Immature natural killer cell (primary cell): ENCODE results near the gene CSNK2A1. TPM values are rescaled to one million over a fixed set of nuclear protein-coding genes. Genes with fewer than 3 reads are reported as not detected.
"Not testable (repeated sequence)": the region's sequence is repeated elsewhere in the genome, so short reads cannot be mapped to it uniquely, and the experiment has no call there.

ENCODE experiments used
- DNase-seq, 3 donors: peaks; one replicate each; pipeline ENCODE4 v3.0.0; 2022; ENCODE audit warnings: mixed read lengths in 1 of 3
- H3K27ac Mint-ChIP-seq, 6 donors: one replicate each; pipeline ENCODE4 v1.8.0; 2020; ENCODE audit warnings: mixed read lengths in 6 of 6, mild to moderate bottlenecking in 5 of 6, inconsistent platforms in 4 of 6, moderate library complexity in 3 of 6
- H3K27me3 Mint-ChIP-seq, 3 donors: one replicate each; pipeline ENCODE4 v1.8.0; 2020 to 2021; ENCODE audit warnings: low read depth in 3 of 3, mild to moderate bottlenecking in 3 of 3, mixed read lengths in 3 of 3, moderate library complexity in 3 of 3, inconsistent platforms in 1 of 3
- H3K36me3 Mint-ChIP-seq, 3 donors: one replicate each; pipeline ENCODE4 v1.8.0; 2020; ENCODE audit warnings: mixed read lengths in 3 of 3, inconsistent platforms in 2 of 3, mild to moderate bottlenecking in 2 of 3
- H3K4me1 Mint-ChIP-seq, 2 donors: one replicate each; pipeline ENCODE4 v1.8.0; 2020; ENCODE audit warnings: inconsistent platforms in 2 of 2, mild to moderate bottlenecking in 2 of 2, mixed read lengths in 2 of 2, moderate library complexity in 1 of 2
- H3K4me3 Mint-ChIP-seq, 5 donors: one replicate each; pipeline ENCODE4 v1.8.0; 2020; ENCODE audit warnings: mild to moderate bottlenecking in 5 of 5, mixed read lengths in 5 of 5, inconsistent platforms in 3 of 5, moderate library complexity in 3 of 5
- H3K9me3 Mint-ChIP-seq, 6 donors: one replicate each; pipeline ENCODE4 v1.8.0; 2020; ENCODE audit warnings: mild to moderate bottlenecking in 6 of 6, mixed read lengths in 6 of 6, inconsistent platforms in 4 of 6, moderate library complexity in 3 of 6
- polyA plus RNA-seq, 3 donors: library from polyadenylated mRNA; unstranded; fragments of 300-500 nt; fragmentation: Illumina TruSeq; gene quantifications; one replicate each; pipeline ENCODE4 v1.2.3, GENCODE V29; 2021

CSNK2A1 gene
- polyA plus RNA-seq, 3 donors from 2014 or later, result 39.9 to 65.9 (median 60.1) TPM

- no peak for DNase-seq
These were observed 63.5 kb downstream of the CSNK2A1 start for GRCh38 chr20:480044-480443.

GRCh38 chr20:479487-479886 lies 64.1 kb downstream of the CSNK2A1 start:
- H3K27me3 Mint-ChIP-seq, result peaks cover 0 to 2% (median 1%) of the 10 kb centered on the region in 3 donors
- H3K36me3 Mint-ChIP-seq, result peaks cover 12 to 36% (median 20%) of the 10 kb centered on the region in 3 donors
- no peak overlapping the region for H3K4me3 Mint-ChIP-seq
- no peak for DNase-seq
- H3K27ac Mint-ChIP-seq, result no peak overlapping the region
- peaks cover 4 to 6% of the 10 kb centered on the region in 2 donors for H3K4me1 Mint-ChIP-seq
- no peaks in the 10 kb centered on the region for H3K9me3 Mint-ChIP-seq

More at GRCh38 chr20:480044-480443, 63.5 kb downstream of the CSNK2A1 start:
- H3K4me3 Mint-ChIP-seq, result no peak overlapping the region
- peaks cover 4 to 6% of the 10 kb centered on the region in 2 donors for H3K4me1 Mint-ChIP-seq
- peak overlapping the region in 1 of 6 donors; percentile 11 for H3K27ac Mint-ChIP-seq
- H3K27me3 Mint-ChIP-seq, result peaks cover 0 to 2% (median 1%) of the 10 kb centered on the region in 3 donors
- H3K9me3 Mint-ChIP-seq, result no peaks in the 10 kb centered on the region
- H3K36me3 Mint-ChIP-seq, result peaks cover 12 to 35% (median 23%) of the 10 kb centered on the region in 3 donors

- Mint-ChIP-seq H3K27me3 (peaks cover 0 to 2% (median 1%) of the 10 kb centered on the region in 3 donors), H3K36me3 (peaks cover 12 to 31% (median 16%) of the 10 kb centered on the region in 3 donors), H3K9me3 (no peaks in the 10 kb centered on the region), H3K27ac (peak overlapping the region in 3 of 6 donors; percentile 5 to 79 (median 49)), H3K4me1 (peaks cover 4 to 6% of the 10 kb centered on the region in 2 donors), H3K4me3 (no peak overlapping the region)
- DNase-seq, result peak; percentile 58 to 66 (median 62)
These were observed 64.6 kb downstream of the CSNK2A1 start for GRCh38 chr20:478949-479429.

- H3K27me3 Mint-ChIP-seq, result peaks cover 0 to 4% (median 1%) of the 10 kb centered on the region in 3 donors
- peaks cover 9 to 26% (median 19%) of the 10 kb centered on the region in 3 donors for H3K36me3 Mint-ChIP-seq
- no peak overlapping the region for H3K4me3 Mint-ChIP-seq
- H3K4me1 Mint-ChIP-seq, result peaks cover 4 to 6% of the 10 kb centered on the region in 2 donors
- H3K27ac Mint-ChIP-seq, result no peak overlapping the region
- no peaks in the 10 kb centered on the region for H3K9me3 Mint-ChIP-seq
- no peak for DNase-seq
These were observed 65.3 kb downstream of the CSNK2A1 start for GRCh38 chr20:478010-478948.

GRCh38 chr20:476561-477249 lies 66.9 kb downstream of the CSNK2A1 start:
- H3K27ac Mint-ChIP-seq, DNase-seq, H3K27me3 Mint-ChIP-seq, H3K4me1 Mint-ChIP-seq, H3K9me3 Mint-ChIP-seq, H3K4me3 Mint-ChIP-seq: not testable (repeated sequence)
- peaks cover 0 to 13% (median 10%) of the 10 kb centered on the region in 3 donors for H3K36me3 Mint-ChIP-seq

- DNase-seq, result no peak
- Mint-ChIP-seq H3K4me1 (peaks cover 4 to 6% of the 10 kb centered on the region in 2 donors), H3K36me3 (peaks cover 0 to 11% (median 10%) of the 10 kb centered on the region in 3 donors), H3K27ac (no peak overlapping the region), H3K9me3 (peaks cover 0 to 2% (median 0%) of the 10 kb centered on the region in 6 donors), H3K27me3 (peaks cover 0 to 2% (median 1%) of the 10 kb centered on the region in 3 donors), H3K4me3 (no peak overlapping the region)
These were observed 67.9 kb downstream of the CSNK2A1 start for GRCh38 chr20:475463-476357.

GRCh38 chr20:474581-474980 lies 69.0 kb downstream of the CSNK2A1 start:
- H3K9me3 Mint-ChIP-seq, result peaks cover 0 to 8% (median 0%) of the 10 kb centered on the region in 6 donors
- peaks cover 1 to 3% (median 2%) of the 10 kb centered on the region in 3 donors for H3K27me3 Mint-ChIP-seq
- no peak for DNase-seq
- H3K27ac Mint-ChIP-seq, result peak overlapping the region in 1 of 6 donors; percentile 23
- no peak overlapping the region for H3K4me3 Mint-ChIP-seq
- H3K4me1 Mint-ChIP-seq, result peaks cover 4 to 6% of the 10 kb centered on the region in 2 donors
- peaks cover 0 to 10% (median 6%) of the 10 kb centered on the region in 3 donors for H3K36me3 Mint-ChIP-seq

- no peak for DNase-seq
- Mint-ChIP-seq H3K27ac (no peak overlapping the region), H3K9me3 (peaks cover 0 to 11% (median 0%) of the 10 kb centered on the region in 6 donors), H3K4me3 (no peak overlapping the region), H3K36me3 (peaks cover 0 to 7% (median 6%) of the 10 kb centered on the region in 3 donors), H3K27me3 (peaks cover 1 to 14% (median 2%) of the 10 kb centered on the region in 3 donors), H3K4me1 (no peaks in the 10 kb centered on the region)
These were observed 70.7 kb downstream of the CSNK2A1 start for GRCh38 chr20:472889-473292.

- DNase-seq, result no peak
- Mint-ChIP-seq H3K4me1 (no peaks in the 10 kb centered on the region), H3K36me3 (peaks cover 0 to 6% (median 6%) of the 10 kb centered on the region in 3 donors), H3K27ac (no peak overlapping the region), H3K9me3 (peaks cover 0 to 11% (median 0%) of the 10 kb centered on the region in 6 donors), H3K4me3 (no peak overlapping the region), H3K27me3 (peaks cover 1 to 15% (median 4%) of the 10 kb centered on the region in 3 donors)
These were observed 71.3 kb downstream of the CSNK2A1 start for GRCh38 chr20:472137-472846.

- Mint-ChIP-seq H3K36me3 (peaks cover 0 to 6% (median 3%) of the 10 kb centered on the region in 3 donors), H3K9me3 (peaks cover 0 to 11% (median 0%) of the 10 kb centered on the region in 6 donors), H3K4me1 (no peaks in the 10 kb centered on the region), H3K4me3 (no peak overlapping the region), H3K27ac (no peak overlapping the region), H3K27me3 (peaks cover 0 to 17% (median 6%) of the 10 kb centered on the region in 3 donors)
- no peak for DNase-seq
These were observed 73.7 kb downstream of the CSNK2A1 start for GRCh38 chr20:469746-470490.

GRCh38 chr20:467755-468154 lies 75.8 kb downstream of the CSNK2A1 start:
- H3K4me3 Mint-ChIP-seq, result no peak overlapping the region
- no peak for DNase-seq
- H3K9me3 Mint-ChIP-seq, result peaks cover 0 to 11% (median 0%) of the 10 kb centered on the region in 6 donors
- H3K27me3 Mint-ChIP-seq, result peaks cover 0 to 21% (median 4%) of the 10 kb centered on the region in 3 donors
- no peaks in the 10 kb centered on the region for H3K36me3 Mint-ChIP-seq
- peaks cover 4 to 6% of the 10 kb centered on the region in 2 donors for H3K4me1 Mint-ChIP-seq
- H3K27ac Mint-ChIP-seq, result no peak overlapping the region
